Muscle layer of colon (tissue), 2 donors: ENCODE measurements around the gene PRR36.
"Not testable (repeated sequence)": the region's sequence is repeated elsewhere in the genome, so short reads cannot be mapped to it uniquely, and the experiment has no call there.

Experiments used
- H3K27ac ChIP-seq: one replicate; pipeline ENCODE4 v1.7.0; 2013; ENCODE audit warnings: low read depth, mild to moderate bottlenecking, low read length, moderate library complexity
- H3K27me3 ChIP-seq, 2 donors: one replicate each; pipeline ENCODE4 v1.7.0; 2013; ENCODE audit warnings: low read length in 2 of 2, mild to moderate bottlenecking in 2 of 2; ENCODE audit not compliant: insufficient read depth in 2 of 2, control insufficient read depth in 1 of 2
- H3K36me3 ChIP-seq: one replicate; pipeline ENCODE4 v1.7.0; 2013; ENCODE audit warnings: mild to moderate bottlenecking, low read length; ENCODE audit not compliant: insufficient read depth
- H3K4me1 ChIP-seq: one replicate; pipeline ENCODE4 v1.7.0; 2013; ENCODE audit warnings: mild to moderate bottlenecking, low read length; ENCODE audit not compliant: insufficient read depth
- H3K4me3 ChIP-seq, 2 donors: one replicate each; pipeline ENCODE4 v1.7.0; 2013; ENCODE audit warnings: low read length in 2 of 2, low read depth in 1 of 2, mild to moderate bottlenecking in 1 of 2, moderate library complexity in 1 of 2
- H3K9ac ChIP-seq: one replicate; pipeline ENCODE4 v1.7.0; 2013; ENCODE audit warnings: low read length
- H3K9me3 ChIP-seq: one replicate; pipeline ENCODE4 v1.7.0; 2013; ENCODE audit warnings: mild to moderate bottlenecking, low read length
- donor health status: abdominal sarcoma.
- donor health status: Adenocarcinoma of cecum.

The PRR36 gene

DNA sequence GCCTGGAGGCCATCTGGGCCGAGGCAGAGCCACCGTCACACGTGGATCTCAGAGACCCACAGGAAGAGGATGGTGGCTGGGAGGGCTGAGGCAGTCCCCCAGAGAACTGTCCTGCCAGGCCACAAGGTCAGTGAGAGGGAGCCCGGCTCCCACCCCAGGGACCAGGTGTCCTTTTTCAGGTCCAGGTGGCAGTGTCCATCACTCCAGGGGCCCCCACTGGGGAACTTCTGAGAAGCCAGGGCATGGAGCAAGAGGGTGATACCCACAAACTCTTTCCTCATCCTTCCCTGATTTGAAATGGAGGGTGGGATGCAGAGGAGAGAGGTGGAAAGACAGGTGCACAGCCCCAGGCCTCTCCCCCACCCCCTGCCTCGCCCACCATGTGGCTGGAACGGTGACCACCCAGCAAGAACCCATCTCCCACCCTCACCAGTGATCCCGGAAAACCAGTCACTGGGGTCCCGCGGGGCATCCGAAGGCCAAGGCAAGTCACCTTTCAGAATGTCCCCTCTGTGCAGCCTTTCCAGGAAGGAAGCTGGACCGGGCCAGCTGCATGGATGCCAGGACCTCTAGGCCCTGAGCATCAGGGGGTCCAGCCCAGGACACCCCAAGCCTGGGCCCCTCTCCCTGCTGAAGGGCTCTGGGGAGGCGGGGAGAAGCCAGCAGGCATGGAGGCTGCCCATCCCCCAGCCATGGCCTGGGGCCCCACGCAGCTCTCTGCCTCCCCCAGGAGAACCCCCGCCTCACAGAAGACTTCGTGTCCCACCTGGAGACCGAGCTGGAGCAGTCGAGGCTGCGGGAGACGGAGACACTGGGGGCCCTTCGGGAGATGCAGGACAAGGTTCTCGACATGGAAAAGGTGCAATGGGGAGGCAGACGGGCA is 14.1 kb downstream of the PRR36 start:
- Histone ChIP-seq H3K4me1 (no peaks in the 10 kb centered on the region), H3K9me3 (no peaks in the 10 kb centered on the region), H3K9ac (no peak overlapping the region), H3K27me3 (peaks cover 8 to 69% of the 10 kb centered on the region in 2 donors), H3K27ac (no peak overlapping the region), H3K36me3 (peaks cover 4% of the 10 kb centered on the region), H3K4me3 (no peak overlapping the region)

DNA sequence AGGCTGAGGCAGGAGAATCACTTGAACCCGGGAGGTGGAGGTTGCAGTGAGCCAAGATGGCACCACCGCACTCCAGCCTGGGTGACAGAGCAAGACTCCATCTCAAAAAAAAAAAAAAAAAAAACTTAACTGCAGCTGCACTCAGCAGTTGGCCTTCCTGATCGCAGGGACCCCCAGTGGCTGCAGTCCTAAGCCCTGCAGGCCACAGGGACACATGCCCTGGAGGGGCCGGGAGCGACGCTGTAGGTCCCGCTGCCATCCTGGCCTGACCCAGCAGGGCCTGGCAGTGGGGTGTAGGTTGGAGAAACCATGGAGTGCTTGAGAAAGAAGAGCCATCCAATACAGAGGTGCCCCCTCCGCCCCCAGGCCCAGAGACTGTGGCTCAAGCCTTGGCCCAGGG is 15.1 kb downstream of the PRR36 start:
- not testable (repeated sequence) for H3K4me1 ChIP-seq, H3K27ac ChIP-seq, H3K9me3 ChIP-seq, H3K36me3 ChIP-seq, H3K9ac ChIP-seq, H3K4me3 ChIP-seq
- peaks cover 5 to 72% of the 10 kb centered on the region in 2 donors for H3K27me3 ChIP-seq

DNA sequence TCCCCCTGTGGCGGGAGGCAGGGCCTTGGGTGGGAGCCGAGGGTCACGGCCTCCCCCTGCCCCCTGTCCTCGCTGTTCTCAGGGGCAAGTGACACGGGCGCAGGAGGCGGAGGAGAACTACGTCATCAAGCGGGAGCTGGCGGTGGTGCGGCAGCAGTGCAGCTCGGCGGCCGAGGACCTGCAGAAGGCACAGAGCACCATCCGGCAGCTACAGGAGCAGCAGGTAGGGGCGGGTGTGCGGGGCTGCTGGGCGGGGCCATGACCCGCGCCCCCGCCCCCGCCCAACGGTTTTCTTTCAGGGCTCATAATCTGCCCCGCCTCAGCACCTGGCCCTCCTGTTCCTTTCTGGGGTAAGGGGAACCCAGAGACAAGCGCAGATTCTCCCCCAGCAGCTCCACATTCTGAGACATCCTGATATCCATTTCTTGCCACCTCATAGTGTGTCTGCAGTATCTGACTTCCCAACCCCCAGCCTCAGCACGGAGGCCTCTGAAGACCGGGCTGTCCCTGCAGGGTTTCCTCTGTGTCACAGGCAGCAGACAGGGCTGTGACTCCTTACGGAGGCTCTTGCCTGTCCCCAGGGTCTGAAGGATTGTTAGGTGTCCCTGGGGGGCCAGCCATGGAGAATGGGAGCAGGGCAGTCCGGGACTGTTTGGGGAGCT is 15.9 kb downstream of the PRR36 start:
- Histone ChIP-seq H3K9me3 (no peaks in the 10 kb centered on the region), H3K36me3 (peaks cover 4% of the 10 kb centered on the region), H3K4me1 (no peaks in the 10 kb centered on the region), H3K4me3 (no peak overlapping the region), H3K9ac (no peak overlapping the region), H3K27ac (no peak overlapping the region), H3K27me3 (peaks cover 5 to 68% of the 10 kb centered on the region in 2 donors)

DNA sequence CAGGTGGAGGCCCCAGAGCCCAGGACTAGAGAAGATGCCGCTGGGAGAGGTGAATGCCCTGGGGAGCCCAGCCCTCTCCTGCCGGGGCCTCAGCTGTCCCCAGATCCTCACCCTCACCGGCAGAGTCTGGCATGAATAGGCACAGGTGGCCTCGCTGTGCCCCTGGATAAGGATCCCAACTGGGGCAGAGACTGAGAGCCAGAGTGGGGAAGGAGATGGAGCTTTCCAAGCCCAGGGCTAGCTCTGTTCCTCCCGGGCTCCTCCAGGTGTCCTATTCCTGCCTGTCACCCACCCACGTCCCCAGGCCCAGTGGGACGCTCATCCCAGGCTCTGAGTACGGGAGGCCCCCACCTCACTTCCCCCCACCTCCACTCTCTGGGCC is 16.5 kb downstream of the PRR36 start:
- H3K4me1 ChIP-seq, result no peaks in the 10 kb centered on the region
- H3K27me3 ChIP-seq, result peaks cover 5 to 68% of the 10 kb centered on the region in 2 donors
- H3K27ac ChIP-seq, result no peak overlapping the region
- H3K9me3 ChIP-seq, result no peaks in the 10 kb centered on the region
- H3K36me3 ChIP-seq, result peaks cover 4% of the 10 kb centered on the region
- H3K9ac ChIP-seq, result no peak overlapping the region
- no peak overlapping the region for H3K4me3 ChIP-seq

DNA sequence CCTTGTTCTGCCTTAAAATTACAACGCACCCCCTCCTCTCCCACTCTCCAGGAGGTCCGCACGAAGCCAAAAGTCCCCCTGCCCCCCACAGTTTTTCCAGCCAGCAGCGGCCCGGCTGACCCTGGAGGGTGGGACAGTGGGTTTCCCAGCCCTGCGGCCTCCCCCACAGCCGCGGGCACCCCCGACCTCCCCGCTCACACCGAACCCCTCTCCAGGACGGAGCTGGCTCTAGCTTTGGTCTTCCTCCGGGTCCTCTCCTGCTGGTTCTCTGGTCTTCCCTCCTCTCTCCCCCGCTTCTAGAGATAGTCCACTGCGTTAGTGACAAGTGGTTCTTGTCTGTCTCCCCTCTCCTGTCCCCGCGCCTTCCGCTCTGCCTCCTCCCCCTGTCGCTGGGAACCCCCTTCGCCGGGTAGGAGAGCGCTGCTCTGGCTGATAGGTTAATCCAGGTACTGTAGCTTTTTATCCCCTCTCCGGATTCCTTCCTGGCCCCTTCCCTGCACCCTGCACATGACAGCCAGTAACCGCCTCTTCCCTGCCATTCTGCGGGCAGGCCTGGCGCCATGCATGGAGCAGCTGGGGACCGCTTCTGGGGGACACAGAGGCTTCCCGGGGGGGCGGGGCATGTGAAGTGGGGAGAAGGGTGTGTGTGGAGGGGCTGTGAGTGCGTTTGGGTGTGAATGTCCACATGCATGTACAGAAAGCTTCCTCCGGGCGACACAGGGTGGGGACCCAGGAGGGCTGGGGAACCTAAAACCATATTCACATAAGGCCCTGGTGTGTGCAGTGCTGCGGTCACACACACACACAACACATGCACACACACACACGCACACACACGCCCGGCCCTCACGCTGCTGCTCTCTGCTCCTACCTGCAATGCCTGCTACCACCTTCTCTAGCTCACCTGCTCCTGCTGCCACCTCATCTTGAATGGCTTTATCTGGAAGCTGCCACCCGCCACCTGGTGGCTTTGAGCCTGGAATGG is 17.2 kb downstream of the PRR36 start:
- Histone ChIP-seq H3K9me3 (no peaks in the 10 kb centered on the region), H3K27ac (no peak overlapping the region), H3K9ac (no peak overlapping the region), H3K36me3 (peaks cover 4% of the 10 kb centered on the region), H3K4me1 (no peaks in the 10 kb centered on the region), H3K4me3 (no peak overlapping the region), H3K27me3 (peaks cover 5 to 64% of the 10 kb centered on the region in 2 donors)

DNA sequence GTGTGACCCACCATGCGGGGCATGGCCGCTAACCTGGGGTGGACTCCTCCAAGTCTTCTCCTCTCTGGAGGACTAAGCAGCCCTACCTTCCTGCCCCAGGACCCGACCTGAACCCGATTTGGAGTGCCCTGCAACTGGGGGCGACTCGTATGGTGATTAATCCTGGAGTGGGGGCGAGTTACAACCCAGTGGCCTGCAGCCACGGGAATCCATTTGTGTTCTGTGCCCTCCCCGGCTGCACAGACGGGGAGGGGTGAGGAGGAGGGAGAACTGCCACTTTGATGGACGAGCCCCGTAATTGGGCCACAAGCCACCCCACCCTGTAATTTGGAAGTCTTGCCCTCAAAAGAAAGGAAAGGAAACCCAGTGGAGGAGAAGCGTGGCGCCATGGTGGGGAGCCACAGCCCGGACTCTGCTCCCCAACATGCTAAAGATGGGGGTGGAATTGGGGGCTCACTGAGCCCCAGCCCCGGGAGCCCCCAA is 18.0 kb downstream of the PRR36 start:
- Histone ChIP-seq H3K9ac (no peak overlapping the region), H3K36me3 (peaks cover 4% of the 10 kb centered on the region), H3K27me3 (peaks cover 0 to 56% of the 10 kb centered on the region in 2 donors), H3K4me3 (no peak overlapping the region), H3K27ac (no peak overlapping the region), H3K9me3 (no peaks in the 10 kb centered on the region), H3K4me1 (no peaks in the 10 kb centered on the region)

DNA sequence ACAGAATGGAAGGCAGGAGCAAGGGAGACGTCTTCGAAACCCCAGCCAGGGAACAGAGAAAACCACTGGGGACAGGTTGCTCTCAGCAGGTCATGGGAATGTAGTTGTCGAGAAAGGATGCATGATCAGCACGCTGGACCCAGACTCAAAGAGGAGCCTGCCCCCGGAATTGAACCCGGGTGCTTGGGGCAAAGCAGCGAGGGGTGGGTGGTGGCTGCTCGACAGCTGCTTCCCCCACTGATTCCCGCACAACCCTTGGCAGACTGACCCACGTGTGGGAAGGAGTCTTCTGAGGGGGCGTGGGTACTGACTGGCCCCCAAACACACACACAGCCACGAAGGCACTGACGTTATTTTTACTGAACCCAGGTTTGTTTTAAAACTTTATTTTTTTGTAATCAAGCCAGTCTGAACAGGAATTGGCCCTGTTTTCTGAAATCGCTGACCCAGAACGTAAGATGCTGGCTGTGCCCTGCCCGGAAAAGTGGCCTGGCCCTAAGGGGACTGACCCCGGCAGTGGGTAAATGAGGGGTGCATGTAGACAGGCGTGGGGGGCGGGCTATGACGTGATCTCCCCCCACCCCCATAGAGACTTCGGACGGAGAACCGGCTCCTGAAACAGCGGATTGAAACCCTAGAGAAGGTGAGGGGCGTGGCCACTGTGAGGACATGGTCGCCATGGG is 18.6 kb downstream of the PRR36 start:
- Histone ChIP-seq H3K4me3 (no peak overlapping the region), H3K4me1 (no peaks in the 10 kb centered on the region), H3K27me3 (peaks cover 0 to 50% of the 10 kb centered on the region in 2 donors), H3K9me3 (no peaks in the 10 kb centered on the region), H3K36me3 (peaks cover 4% of the 10 kb centered on the region), H3K9ac (no peak overlapping the region), H3K27ac (no peak overlapping the region)

DNA sequence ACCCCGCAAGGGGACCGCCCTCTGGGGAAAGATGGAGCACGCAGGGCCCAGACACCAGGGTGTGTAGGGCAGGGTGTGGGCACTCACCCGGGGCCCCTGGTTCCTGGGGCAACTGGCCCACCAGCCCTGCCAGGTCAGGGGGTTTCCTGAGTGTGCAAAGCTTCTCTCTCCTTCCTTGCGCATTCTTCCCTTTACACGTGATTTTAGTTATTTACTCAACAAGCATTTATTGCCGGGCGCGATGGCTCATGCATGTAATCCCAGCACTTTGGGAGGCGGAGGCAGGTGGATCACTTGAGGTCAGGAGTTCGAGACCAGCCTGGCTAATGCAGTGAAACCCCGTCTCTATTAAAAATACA is 20.4 kb downstream of the PRR36 start:
- Histone ChIP-seq H3K27ac (no peak overlapping the region), H3K36me3 (peaks cover 4% of the 10 kb centered on the region), H3K9me3 (no peaks in the 10 kb centered on the region), H3K4me1 (no peaks in the 10 kb centered on the region), H3K9ac (no peak overlapping the region), H3K27me3 (peaks cover 0 to 37% of the 10 kb centered on the region in 2 donors), H3K4me3 (no peak overlapping the region)

DNA sequence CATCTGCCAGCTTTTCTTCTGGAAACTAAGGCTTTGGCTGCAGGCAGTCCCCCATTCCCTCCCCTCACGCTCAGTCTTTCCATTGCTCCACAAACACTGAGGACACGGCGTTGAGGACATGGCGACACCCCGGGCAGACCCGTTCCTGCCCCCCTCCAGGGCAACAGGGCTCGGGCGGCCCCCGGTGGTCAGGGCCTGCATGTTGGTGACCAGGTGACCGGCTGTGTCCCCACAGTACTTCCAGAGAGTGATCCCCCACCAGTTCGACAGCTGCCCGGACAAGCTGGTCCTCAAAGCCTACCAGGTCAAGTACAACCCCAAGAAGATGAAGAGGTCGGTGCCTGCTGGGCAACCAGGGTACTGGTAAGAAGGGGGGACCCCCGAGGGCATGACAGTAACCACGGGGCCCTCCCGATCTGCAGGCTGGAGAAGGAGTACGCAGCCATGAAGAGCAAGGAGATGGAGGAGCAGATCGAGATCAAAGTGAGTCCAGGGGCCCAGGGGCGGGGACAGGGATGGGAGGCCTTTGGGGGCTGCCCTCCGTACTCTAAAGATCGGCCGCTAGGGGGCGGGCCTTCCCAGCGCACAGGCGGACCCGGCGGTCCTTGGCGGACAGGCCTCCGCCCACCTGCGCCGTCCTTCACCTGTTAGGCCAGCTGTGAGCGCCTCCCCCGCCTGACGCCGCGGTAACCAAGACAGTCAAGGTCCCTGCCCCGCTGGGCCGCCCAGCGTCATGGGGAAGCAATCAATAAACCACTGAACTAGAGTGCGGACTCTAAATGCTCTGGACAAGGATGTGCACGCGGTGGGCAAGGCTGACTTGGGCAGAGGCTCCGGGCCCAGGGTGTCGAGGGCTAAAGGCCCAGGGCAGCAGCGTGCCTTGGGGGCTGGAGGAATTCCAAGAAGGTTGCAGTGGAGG is 21.1 kb downstream of the PRR36 start:
- Histone ChIP-seq H3K27ac (no peak overlapping the region), H3K27me3 (peaks cover 0 to 31% of the 10 kb centered on the region in 2 donors), H3K36me3 (peaks cover 4% of the 10 kb centered on the region), H3K4me1 (no peaks in the 10 kb centered on the region), H3K4me3 (no peak overlapping the region), H3K9ac (no peak overlapping the region), H3K9me3 (no peaks in the 10 kb centered on the region)
